H1 (cell line): ENCODE results near the gene PHGDH. TPM values are rescaled to one million over a fixed set of nuclear protein-coding genes. Genes with fewer than 3 reads are reported as not detected.
"Not testable (repeated sequence)": the region's sequence is repeated elsewhere in the genome, so short reads cannot be mapped to it uniquely, and the experiment has no call there.

ENCODE experiments used
- CTCF ChIA-PET: fragments of 300-600 bp; sonication (Branson Sonifier 250); formaldehyde crosslinking; loops from one replicate; lab custom pipeline; 2021; ENCODE audit not compliant: partially characterized antibody; lab: Charles Lee
- POLR2A ChIA-PET: fragments of 300-600 bp; sonication (Branson Sonifier 250); formaldehyde crosslinking; loops from one replicate; lab custom pipeline; 2021; ENCODE audit warnings: inconsistent platforms; ENCODE audit not compliant: partially characterized antibody; lab: Charles Lee
- DNase-seq, 2 experiments: peaks; one replicate each; pipeline versions ENCODE4 v3.0.0 to v3.0.0-alpha.2; 2010 to 2022; ENCODE audit warnings: low spot score in 2 of 2, low read depth in 1 of 2, mixed read lengths in 1 of 2
- FAIRE-seq: peaks from 2 replicates; lab custom pipeline; 2011; peaks lifted over from hg19 to GRCh38; lab: Jason Lieb, UNC
- H2AFZ ChIP-seq: 2 replicates; pipeline ENCODE4 v1.8.1; 2012; ENCODE audit warnings: low read length, inconsistent platforms
- H2AK5ac ChIP-seq: 2 replicates; pipeline ENCODE4 v1.6.1; 2013; ENCODE audit warnings: low read depth, low read length
- H2BK120ac ChIP-seq: replicated peaks from 2 replicates; pipeline ENCODE3; 2013; ENCODE audit warnings: low read depth, low read length, inconsistent platforms
- H2BK12ac ChIP-seq: 2 replicates; pipeline ENCODE4 v1.6.1; 2013; ENCODE audit warnings: low read depth, low read length
- H2BK15ac ChIP-seq: 2 replicates; pipeline ENCODE4 v1.6.1; 2013; ENCODE audit warnings: low read length
- H2BK20ac ChIP-seq: 2 replicates; pipeline ENCODE4 v1.6.1; 2013; ENCODE audit warnings: low read length
- H2BK5ac ChIP-seq: 2 replicates; pipeline ENCODE4 v1.6.1; 2013; ENCODE audit warnings: low read depth, low read length
- H3K14ac ChIP-seq: 2 replicates; pipeline ENCODE4 v1.6.1; 2013; ENCODE audit warnings: inconsistent platforms; ENCODE audit not compliant: insufficient read length
- H3K18ac ChIP-seq: 2 replicates; pipeline ENCODE4 v1.6.1; 2013; ENCODE audit warnings: low read length; ENCODE audit errors: extremely low read depth
- H3K23ac ChIP-seq: 2 replicates; pipeline ENCODE4 v1.6.1; 2013; ENCODE audit warnings: inconsistent platforms; ENCODE audit not compliant: insufficient read length
- H3K23me2 ChIP-seq: 2 replicates; pipeline ENCODE4 v1.6.1; 2013; ENCODE audit warnings: low read depth, low read length
- H3K27ac ChIP-seq: 2 replicates; pipeline ENCODE4 v1.6.1; 2011; ENCODE audit warnings: low read depth, low read length, inconsistent platforms
- H3K27me3 ChIP-seq, 4 experiments: replicated peaks in 1 of 4; 1 replicate in 1 of 4; 2 replicates in 3 of 4; pipeline versions ENCODE4 v1.6.1 to v1.8.1; 2011 to 2013; ENCODE audit warnings: low read length in 3 of 4, mild to moderate bottlenecking in 3 of 4, inconsistent platforms in 2 of 4, mixed read lengths in 2 of 4, moderate library complexity in 1 of 4; ENCODE audit not compliant: control insufficient read depth in 3 of 4, insufficient read depth in 3 of 4; ENCODE audit errors: extremely low read depth in 1 of 4
- H3K36me3 ChIP-seq, 4 experiments: 2 replicates each; pipeline versions ENCODE4 v1.6.1 to v1.8.1; 2011 to 2013; ENCODE audit warnings: mild to moderate bottlenecking in 4 of 4, low read length in 3 of 4, moderate library complexity in 2 of 4, control low read depth in 1 of 4, inconsistent platforms in 1 of 4; ENCODE audit not compliant: insufficient read depth in 4 of 4, control insufficient read depth in 2 of 4
- H3K4ac ChIP-seq: replicated peaks from 2 replicates; pipeline ENCODE3; 2013; ENCODE audit warnings: low read length, low read depth, mixed read lengths, inconsistent platforms; ENCODE audit not compliant: insufficient read length
- H3K4me1 ChIP-seq, 4 experiments: replicated peaks in 1 of 4; 1 replicate in 1 of 4; 2 replicates in 3 of 4; pipeline versions ENCODE4 v1.6.1 to v1.8.1; 2011 to 2013; ENCODE audit warnings: low read length in 3 of 4, inconsistent platforms in 2 of 4, mixed read lengths in 1 of 4; ENCODE audit not compliant: insufficient read depth in 4 of 4, control insufficient read depth in 3 of 4
- H3K4me2 ChIP-seq, 2 experiments: 2 replicates each; pipeline versions ENCODE4 v1.6.1 to v1.8.1; 2011 to 2013; ENCODE audit warnings: low read depth in 2 of 2, low read length in 2 of 2, control low read depth in 1 of 2, inconsistent platforms in 1 of 2, mild to moderate bottlenecking in 1 of 2; ENCODE audit not compliant: insufficient read depth in 1 of 2
- H3K4me3 ChIP-seq, 4 experiments: fragments of 200-600, 300-600 bp in 1 of 4; sonication (generic), shearing (Covaris generic), sonication (Bioruptor Twin) in 1 of 4; 2 replicates each; pipeline versions ENCODE4 v1.5.1 to v1.8.1; 2011 to 2016; ENCODE audit warnings: low read length in 4 of 4, low read depth in 3 of 4, control low read depth in 2 of 4, inconsistent platforms in 2 of 4, mild to moderate bottlenecking in 2 of 4, mixed read lengths in 1 of 4, moderate library complexity in 1 of 4; ENCODE audit not compliant: insufficient read depth in 2 of 4; ENCODE audit errors: extremely low read depth in 1 of 4
- H3K56ac ChIP-seq: replicated peaks from 2 replicates; pipeline ENCODE3; 2013; ENCODE audit warnings: low read depth, mild to moderate bottlenecking, mixed read lengths, low read length, inconsistent platforms; ENCODE audit not compliant: insufficient read length
- H3K79me1 ChIP-seq: 2 replicates; pipeline ENCODE4 v1.6.1; 2013; ENCODE audit warnings: low read depth, low read length, control low read depth
- H3K79me2 ChIP-seq, 2 experiments: 2 replicates each; pipeline versions ENCODE4 v1.6.1 to v1.8.1; 2012 to 2013; ENCODE audit warnings: low read length in 2 of 2, mild to moderate bottlenecking in 2 of 2, inconsistent platforms in 1 of 2; ENCODE audit not compliant: insufficient read depth in 2 of 2, control insufficient read depth in 1 of 2
- H3K9ac ChIP-seq, 4 experiments: replicated peaks in 1 of 4; 1 replicate in 1 of 4; 2 replicates in 3 of 4; pipeline versions ENCODE4 v1.6.1 to v1.8.1; 2011 to 2013; ENCODE audit warnings: low read depth in 3 of 4, low read length in 3 of 4, control low read depth in 2 of 4, mild to moderate bottlenecking in 2 of 4, moderate library complexity in 2 of 4, inconsistent platforms in 1 of 4; ENCODE audit errors: extremely low read depth in 1 of 4
- H3K9me3 ChIP-seq, 2 experiments: 2 replicates each; pipeline versions ENCODE4 v1.6.1 to v1.8.1; 2012 to 2013; ENCODE audit warnings: mild to moderate bottlenecking in 2 of 2, moderate library complexity in 2 of 2, control low read depth in 1 of 2, inconsistent platforms in 1 of 2, low read depth in 1 of 2, low read length in 1 of 2, mixed read lengths in 1 of 2; ENCODE audit not compliant: insufficient read depth in 2 of 2
- H4K20me1 ChIP-seq, 2 experiments: replicated peaks in 1 of 2; 2 replicates each; pipeline versions ENCODE3 to v1.8.1; 2011 to 2013; ENCODE audit warnings: inconsistent platforms in 2 of 2, low read length in 2 of 2, mild to moderate bottlenecking in 1 of 2; ENCODE audit not compliant: insufficient read depth in 2 of 2, control insufficient read depth in 1 of 2
- H4K5ac ChIP-seq: 2 replicates; pipeline ENCODE4 v1.6.1; 2013; ENCODE audit warnings: low read length, low read depth, mixed read lengths, inconsistent platforms; ENCODE audit not compliant: insufficient read length
- H4K8ac ChIP-seq: 2 replicates; pipeline ENCODE4 v1.8.0; 2013; ENCODE audit warnings: mild to moderate bottlenecking, moderate library complexity, low read length, inconsistent platforms; ENCODE audit not compliant: insufficient read depth; ENCODE audit errors: extremely low read depth
- H4K91ac ChIP-seq: replicated peaks from 2 replicates; pipeline ENCODE3; 2013; ENCODE audit warnings: low read length, mixed read lengths, inconsistent platforms; ENCODE audit not compliant: insufficient read length
- WGBS, 2 experiments: shearing (Covaris generic) in 1 of 2; methylation state at CpG; one replicate each; pipeline versions ENCODE4 v1.1.6 to v1.1.7; 2013 to 2015; ENCODE audit warnings: low lambda C conversion rate in 2 of 2, mixed read lengths in 2 of 2, inconsistent platforms in 1 of 2, low coverage in 1 of 2, missing lambda C conversion rate in 1 of 2; ENCODE audit not compliant: insufficient replicate concordance in 2 of 2, insufficient coverage in 1 of 2, insufficient read length in 1 of 2; ENCODE audit errors: extremely low coverage in 1 of 2, missing lambda C conversion rate in 1 of 2; 5-methylcytosine and 5-hydroxymethylcytosine counted together
- polyA plus RNA-seq, 7 experiments: library from polyadenylated mRNA; depleted of rRNA in 3 of 7; stranded (reverse) in 5 of 7; unstranded in 2 of 7; fragments of >200 nt in 5 of 7; fragments of 200-250 nt in 2 of 7; gene quantifications; 1 replicate in 5 of 7; 2 replicates in 1 of 7; 4 replicates in 1 of 7; pipeline versions ENCODE4 v1.2.1 to v1.2.3, GENCODE V29; 2011 to 2013; ENCODE audit warnings: missing spikeins in 2 of 7, mixed read lengths in 2 of 7
- total RNA-seq: library from RNA; stranded (reverse); fragmentation: NEBNext Ultra II Directional; extraction: Animal tissue kit (Norgen Biotek cat#: 25700); gene quantifications from 2 replicates; pipeline ENCODE4 v1.2.1, GENCODE V29; 2021

Gene PHGDH
- total and polyA plus RNA-seq, 2 of the 8 experiments (the other 6 are each of a cell fraction or from before 2014, with no cell fraction given), result 358 to 687 TPM

DNA sequence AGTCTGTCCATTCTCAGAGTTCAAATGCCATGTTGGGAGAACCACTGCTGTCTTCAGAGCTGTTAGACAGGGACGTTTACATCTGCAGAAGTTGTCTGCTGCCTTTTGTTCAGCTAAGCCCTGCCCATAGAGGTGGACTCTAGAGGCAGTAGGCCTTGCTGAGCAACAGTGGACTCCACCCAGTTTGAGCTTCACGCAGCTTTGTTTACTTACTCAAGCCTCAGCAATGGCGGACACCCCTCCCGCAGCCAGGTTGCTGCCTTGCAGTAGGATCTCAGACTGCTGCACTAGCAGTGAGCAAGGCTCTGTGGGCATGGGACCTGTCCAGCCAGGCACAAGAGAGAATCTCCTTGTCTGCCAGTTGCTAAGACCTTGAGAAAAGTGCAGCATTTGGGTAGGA, 14.9 kb upstream of the PHGDH start:
- H2BK12ac ChIP-seq, H3K9ac ChIP-seq, H3K18ac ChIP-seq, H2BK120ac ChIP-seq, H4K8ac ChIP-seq, H3K27ac ChIP-seq, H3K4me2 ChIP-seq, H3K56ac ChIP-seq, H4K20me1 ChIP-seq, H3K4ac ChIP-seq, H4K91ac ChIP-seq, H4K5ac ChIP-seq, H2BK5ac ChIP-seq, H3K14ac ChIP-seq, H3K36me3 ChIP-seq, H3K9me3 ChIP-seq, H3K27me3 ChIP-seq, DNase-seq, H3K4me1 ChIP-seq, H2AK5ac ChIP-seq, H3K79me1 ChIP-seq, H3K23me2 ChIP-seq, H3K4me3 ChIP-seq, H2BK15ac ChIP-seq, H2BK20ac ChIP-seq, H3K79me2 ChIP-seq, FAIRE-seq, H3K23ac ChIP-seq: not testable (repeated sequence)
- ChIA-PET POLR2A (interaction anchor here (1.1 to 5.0 kb wide), 6 partner anchors 9 to 49 kb away, joined by 3 to 45 read pairs (median 10); partner anchors contain the start of genes PHGDH and ZNF697), CTCF (interaction anchor here (1.1 to 2.0 kb wide), 4 partner anchors 10 to 48 kb away, joined by 3 to 8 read pairs (median 4); no protein-coding TSS in a partner anchor)
- WGBS, 2 experiments, result 91% methylated on average over 1 of the region's 4 CpGs; no CpG with 5 or more reads in 1 of the 2 experiments
- H2AFZ ChIP-seq, result 0 out of 2 replicates have a peak overlapping the region, but pooled peaks have one; percentile 24
